Spleen (tissue), 11 donors: ENCODE measurements around the gene INO80. TPM values are rescaled to one million over a fixed set of nuclear protein-coding genes. Genes with fewer than 3 reads are reported as not detected.

Source experiments
- DNase-seq: peaks from one replicate; pipeline ENCODE4 v3.0.0-alpha.2; 2020
- H3K27ac ChIP-seq, 8 donors: fragments of 200-600 bp; sonication (generic) in 7 of 8; 1 replicate in 4 of 8; 2 replicates in 4 of 8; pipeline versions ENCODE4 v1.5.0 to v1.8.0; 2016 to 2021; ENCODE audit warnings: inconsistent platforms in 4 of 8, mild to moderate bottlenecking in 4 of 8, moderate library complexity in 1 of 8
- H3K27me3 ChIP-seq, 7 donors: fragments of 200-600 bp; sonication (generic) in 6 of 7; replicated peaks in 1 of 7; 1 replicate in 4 of 7; 2 replicates in 3 of 7; pipeline versions ENCODE4 v1.5.0 to v1.8.0; 2016 to 2021; ENCODE audit warnings: inconsistent platforms in 3 of 7, mild to moderate bottlenecking in 1 of 7
- H3K36me3 ChIP-seq, 6 donors: fragments of 200-600 bp; sonication (generic) in 5 of 6; 1 replicate in 4 of 6; 2 replicates in 2 of 6; pipeline versions ENCODE4 v1.5.0 to v1.8.0; 2016 to 2021; ENCODE audit warnings: inconsistent platforms in 2 of 6
- H3K4me1 ChIP-seq, 6 donors: fragments of 200-600 bp; sonication (generic) in 5 of 6; 1 replicate in 3 of 6; 2 replicates in 3 of 6; pipeline versions ENCODE4 v1.5.0 to v1.8.0; 2016 to 2021; ENCODE audit warnings: inconsistent platforms in 3 of 6
- H3K4me3 ChIP-seq, 8 donors: fragments of 200-600 bp; sonication (generic) in 7 of 8; 1 replicate in 4 of 8; 2 replicates in 4 of 8; pipeline versions ENCODE4 v1.5.0 to v1.8.0; 2016 to 2021; ENCODE audit warnings: inconsistent platforms in 4 of 8, mild to moderate bottlenecking in 4 of 8, moderate library complexity in 2 of 8
- H3K9me3 ChIP-seq, 8 donors: fragments of 200-600 bp; sonication (generic) in 7 of 8; 1 replicate in 4 of 8; 2 replicates in 4 of 8; pipeline versions ENCODE4 v1.5.0 to v1.8.0; 2016 to 2021; ENCODE audit warnings: inconsistent platforms in 4 of 8
- CTCF ChIP-seq, 11 experiments: fragments of 200-600 bp in 7 of 11; fragments of 450-650 bp in 4 of 11; sonication (generic) in 4 of 11; IDR thresholded peaks in 8 of 11; conservative IDR thresholded peaks in 3 of 11; 1 replicate in 7 of 11; 2 replicates in 4 of 11; pipeline versions ENCODE4 v1.4.0 to v1.8.0; 2016 to 2021; ENCODE audit warnings: antibody characterized with exemption in 11 of 11, inconsistent platforms in 4 of 11, mild to moderate bottlenecking in 1 of 11
- POLR2A ChIP-seq, 3 donors: fragments of 450-650 bp; IDR thresholded peaks; one replicate each; pipeline ENCODE4 v1.5.1; 2017; ENCODE audit warnings: antibody characterized with exemption in 3 of 3, mild to moderate bottlenecking in 1 of 3
- POLR2AphosphoS5 ChIP-seq, 3 donors: sonication (generic); formaldehyde crosslinking; IDR thresholded peaks; one replicate each; pipeline ENCODE4 v1.5.1; 2017; ENCODE audit warnings: antibody characterized with exemption in 3 of 3
- WGBS, 5 donors: extraction: QIAGEN DNeasy Blood & Tissue Kit in 3 of 5; methylation state at CpG; one replicate each; pipeline versions ENCODE4 v1.1.5 to v1.1.7; 2013 to 2018; 5-methylcytosine and 5-hydroxymethylcytosine counted together
- intact Hi-C: fragments of 100-400 bp; cut with DNase I; formaldehyde crosslinking; loops from one replicate; pipeline ENCODE4 v1.15.0; 2023; ENCODE audit warnings: low total_unique reads
- polyA plus RNA-seq, 3 donors: library from polyadenylated mRNA; stranded (reverse); fragments of 200-250 nt; gene quantifications; one replicate each; pipeline ENCODE4 v1.2.1, GENCODE V29; 2013
- total RNA-seq, 7 donors: library from RNA; depleted of rRNA in 3 of 7; stranded (reverse); fragments of >200 nt in 3 of 7; fragmentation: NEBNext Ultra II Directional in 4 of 7; extraction: Animal tissue kit (Norgen Biotek cat#: 25700) in 4 of 7; gene quantifications; one replicate each; pipeline versions ENCODE4 v1.1.0 to v1.2.1, GENCODE V29; 2016 to 2021
- donor health status: healthy with polysubstance abuse.
- donor health status: DM: no; HTN: no; CAD: no; lungs with moderate emphysema.
- donor health status: DM: no; HTN: no; CAD: no.
- donor health status: Bipolar disorder and iron deficiency.
- donor health status: healthy.
- donor health status: DM: no; HTN: no; CAD: no.
- donor health status: DM: yes; HTN: yes; CAD: no.

Gene INO80
- total and polyA plus RNA-seq, 10 donors: 5.2 to 39.4 (median 25.9) TPM

DNA sequence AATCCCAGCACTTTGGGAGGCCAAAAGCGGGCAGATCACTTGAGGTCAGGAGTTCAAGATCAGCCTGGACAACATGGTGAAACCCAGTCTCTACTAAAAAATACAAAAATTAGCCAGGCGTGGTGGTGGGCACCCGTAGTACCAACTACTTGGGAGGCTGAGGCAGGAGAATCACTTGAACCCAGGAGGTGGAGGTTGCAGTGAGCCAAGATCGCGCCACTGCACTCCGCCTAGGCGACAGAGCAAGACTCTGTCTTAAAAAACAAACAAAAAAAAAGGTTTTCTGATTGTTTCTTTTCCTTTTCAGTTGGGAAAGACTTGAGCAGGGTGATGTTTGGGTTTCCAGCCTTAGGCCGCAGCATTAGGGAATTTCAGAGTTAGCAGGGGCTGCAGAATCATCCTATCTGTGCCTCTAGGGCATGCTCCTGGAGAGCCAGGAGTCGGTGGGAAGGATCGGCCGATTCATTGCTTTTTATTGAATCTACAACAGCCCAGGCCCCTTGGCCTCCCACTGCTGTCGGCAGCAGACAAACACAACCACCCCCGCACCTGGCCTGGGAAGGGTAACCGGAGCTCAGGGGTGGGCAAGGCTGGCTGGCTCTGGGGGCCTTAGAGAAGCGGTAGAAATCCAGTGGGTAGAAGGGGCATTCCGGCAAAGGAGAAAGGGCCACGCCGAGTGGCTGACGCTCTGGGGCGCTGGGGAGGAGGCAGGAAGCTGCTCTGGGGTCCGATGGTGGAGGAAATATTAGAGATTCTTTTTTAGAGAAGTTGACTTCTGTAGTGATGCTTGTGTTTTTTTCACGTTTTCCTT lies 156.5 kb downstream of the INO80 start:
- WGBS, 5 donors: 64 to 75% (median 71%) methylated on average over 22 of the region's 22 CpGs
- Histone ChIP-seq H3K4me1 (peaks cover 0 to 19% (median 8%) of the 10 kb centered on the region in 6 donors), H3K27ac (no peak overlapping the region), H3K9me3 (no peaks in the 10 kb centered on the region), H3K36me3 (no peaks in the 10 kb centered on the region), H3K27me3 (no peaks in the 10 kb centered on the region), H3K4me3 (no peak overlapping the region)
- intact Hi-C loops: no loop called here
- DNase-seq: peak; percentile 73
- TF ChIP-seq POLR2AphosphoS5 (IDR thresholded peaks at IDR 0.05) (no peak), CTCF (IDR thresholded peaks at IDR 0.05 in 8 of 11, conservative IDR thresholded peaks at IDR 0.05 in 3 of 11) (no peak), POLR2A (IDR thresholded peaks at IDR 0.05) (no peak)

DNA sequence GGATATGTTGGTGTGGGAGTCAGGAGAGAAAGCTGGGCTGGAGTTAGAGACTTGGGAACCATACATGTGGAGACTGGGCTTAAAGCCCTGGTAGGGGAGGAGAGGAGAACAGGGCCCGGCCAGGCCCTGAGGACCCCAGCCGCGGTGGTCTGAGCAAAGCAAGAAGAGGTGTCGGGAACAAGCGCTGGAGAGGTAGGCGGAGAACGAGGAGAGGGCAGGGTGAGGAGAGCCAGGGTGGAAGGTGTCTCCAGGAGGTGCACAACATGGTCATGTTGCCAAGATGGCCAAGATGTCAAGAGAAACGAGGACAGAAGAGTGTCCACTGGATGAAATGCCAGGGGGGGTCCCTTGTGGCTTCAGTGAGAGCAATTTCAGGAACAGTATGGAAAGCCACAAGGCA lies 157.4 kb downstream of the INO80 start:
- Histone ChIP-seq H3K27me3 (no peaks in the 10 kb centered on the region), H3K36me3 (no peaks in the 10 kb centered on the region), H3K27ac (no peak overlapping the region), H3K4me1 (peaks cover 2 to 27% (median 15%) of the 10 kb centered on the region in 6 donors), H3K9me3 (no peaks in the 10 kb centered on the region), H3K4me3 (no peak overlapping the region)
- TF ChIP-seq POLR2AphosphoS5 (IDR thresholded peaks at IDR 0.05) (no peak), POLR2A (IDR thresholded peaks at IDR 0.05) (no peak), CTCF (IDR thresholded peaks at IDR 0.05 in 8 of 11, conservative IDR thresholded peaks at IDR 0.05 in 3 of 11) (no peak)
- peak; percentile 66 for DNase-seq
- 88 to 94% (median 90%) methylated on average over 8 of the region's 8 CpGs for WGBS, 5 donors
- intact Hi-C loops: no loop called here

GRCh38 chr15:40958146-40958545 lies 157.9 kb downstream of the INO80 start:
- intact Hi-C loops: no loop called here
- H3K4me1 ChIP-seq: peaks cover 5 to 30% (median 18%) of the 10 kb centered on the region in 6 donors
- no peaks in the 10 kb centered on the region for H3K36me3 ChIP-seq
- DNase-seq: peak; percentile 31
- no peaks in the 10 kb centered on the region for H3K27me3 ChIP-seq
- H3K27ac ChIP-seq: no peak overlapping the region
- H3K4me3 ChIP-seq: no peak overlapping the region
- 81 to 93% (median 92%) methylated on average over 6 of the region's 6 CpGs for WGBS, 5 donors
- no peaks in the 10 kb centered on the region for H3K9me3 ChIP-seq
- TF ChIP-seq POLR2AphosphoS5 (IDR thresholded peaks at IDR 0.05) (no peak), POLR2A (IDR thresholded peaks at IDR 0.05) (no peak)

DNA sequence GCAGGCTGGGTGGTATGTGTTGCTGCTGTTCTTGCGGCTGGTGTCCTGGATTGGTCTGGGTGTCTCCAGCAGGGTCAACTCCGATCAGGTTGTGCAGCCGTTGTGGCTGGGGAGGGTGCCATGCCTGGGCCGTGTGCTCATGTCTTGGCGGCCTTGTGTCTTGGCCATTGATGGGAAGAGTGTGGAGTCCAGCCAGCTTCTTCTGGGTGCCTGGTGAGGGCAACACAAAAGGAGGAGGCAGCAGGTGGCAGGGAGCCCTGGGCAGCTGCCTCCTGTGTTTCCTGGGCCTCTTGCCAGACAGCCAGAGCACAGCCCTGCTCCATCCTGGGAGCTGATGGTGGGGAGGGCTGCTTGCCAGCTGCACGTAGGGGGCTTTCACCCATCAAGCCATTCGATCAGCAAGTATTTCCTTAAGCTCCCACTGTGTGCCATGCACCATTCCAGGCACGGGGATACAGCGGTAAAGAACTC lies 158.5 kb downstream of the INO80 start:
- Histone ChIP-seq H3K27me3 (no peaks in the 10 kb centered on the region), H3K36me3 (no peaks in the 10 kb centered on the region), H3K27ac (no peak overlapping the region), H3K9me3 (no peaks in the 10 kb centered on the region), H3K4me1 (peaks cover 7 to 34% (median 20%) of the 10 kb centered on the region in 6 donors), H3K4me3 (no peak overlapping the region)
- TF ChIP-seq CTCF (IDR thresholded peaks at IDR 0.05 in 8 of 11, conservative IDR thresholded peaks at IDR 0.05 in 3 of 11) (no peak), POLR2A (IDR thresholded peaks at IDR 0.05) (no peak), POLR2AphosphoS5 (IDR thresholded peaks at IDR 0.05) (no peak)
- 81 to 92% (median 89%) methylated on average over 9 of the region's 9 CpGs for WGBS, 5 donors
- intact Hi-C loops: no loop called here
- DNase-seq: peak; percentile 45
